Natural killer cell treated with Interleukin-12 subunit alpha and Interleukin-12 subunit beta and Interleukin-15 and Interleukin-18, amount 100 ng/mL, for 72 hours (primary cell): ENCODE measurements around the gene NEDD4L. TPM values are rescaled to one million over a fixed set of nuclear protein-coding genes. Genes with fewer than 3 reads are reported as not detected.
A peak's percentile ranks its signal among the peaks of the same experiment; 100 is the strongest.

Source experiments
- ATAC-seq, 2 donors: fragments of 150-1000 bp; cut with Tn5 transposase in 1 of 2; sonication (Bioruptor Pico), chemical (Tn5 transposase) in 1 of 2; 2 replicates each; pipeline ENCODE4 v1.10.0; 2021
- DNase-seq: peaks from one replicate; pipeline ENCODE4 v3.0.0; 2022; ENCODE audit warnings: low spot score
- H3K27ac Mint-ChIP-seq, 2 donors: 1 replicate in 1 of 2; 2 replicates in 1 of 2; pipeline ENCODE4 v1.8.0; 2022; ENCODE audit warnings: mixed read lengths in 2 of 2, mild to moderate bottlenecking in 1 of 2, moderate library complexity in 1 of 2
- H3K27me3 Mint-ChIP-seq, 2 donors: 1 replicate in 1 of 2; 2 replicates in 1 of 2; pipeline ENCODE4 v1.8.0; 2022; ENCODE audit warnings: mixed read lengths in 2 of 2
- H3K36me3 Mint-ChIP-seq: one replicate; pipeline ENCODE4 v1.8.0; 2022; ENCODE audit warnings: mixed read lengths
- H3K4me1 Mint-ChIP-seq, 2 donors: 1 replicate in 1 of 2; 2 replicates in 1 of 2; pipeline ENCODE4 v1.8.0; 2022; ENCODE audit warnings: low read depth in 2 of 2, mixed read lengths in 2 of 2, mild to moderate bottlenecking in 1 of 2
- H3K4me3 Mint-ChIP-seq: one replicate; pipeline ENCODE4 v1.8.0; 2022; ENCODE audit warnings: mixed read lengths
- H3K9me3 Mint-ChIP-seq: 2 replicates; pipeline ENCODE4 v1.8.0; 2022; ENCODE audit warnings: mixed read lengths
- total RNA-seq, 2 donors: library from RNA; stranded (reverse); gene quantifications; one replicate each; pipeline ENCODE4 v1.2.3, GENCODE V29; 2022

NEDD4L gene
- total RNA-seq, 2 donors from 2014 or later = 8.6 to 16.5 TPM

DNA sequence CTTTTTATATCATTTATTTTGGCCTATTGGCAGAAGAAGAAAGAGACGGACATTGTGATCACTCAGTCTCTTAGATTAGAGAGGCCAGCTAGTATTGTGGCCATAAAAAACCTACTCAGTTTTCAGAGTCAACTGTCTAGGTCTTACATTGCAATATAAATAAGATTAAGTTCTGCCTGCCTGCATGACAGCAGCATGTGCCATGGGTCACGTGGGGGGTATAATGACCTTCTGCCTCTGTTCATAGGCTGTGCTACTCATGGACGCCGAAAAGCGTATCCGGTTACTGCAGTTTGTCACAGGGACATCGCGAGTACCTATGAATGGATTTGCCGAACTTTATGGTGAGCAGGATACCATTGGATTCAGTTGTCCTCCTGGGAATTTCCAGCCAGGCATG, 346.4 kb downstream of the NEDD4L start:
- H3K4me3 Mint-ChIP-seq = no peak overlapping the region
- H3K27me3 Mint-ChIP-seq = no peaks in the 10 kb centered on the region
- H3K27ac Mint-ChIP-seq = no peak overlapping the region
- no peak for ATAC-seq
- DNase-seq = no peak
- H3K9me3 Mint-ChIP-seq = no peaks in the 10 kb centered on the region
- no peaks in the 10 kb centered on the region for H3K36me3 Mint-ChIP-seq
- no peaks in the 10 kb centered on the region for H3K4me1 Mint-ChIP-seq

DNA sequence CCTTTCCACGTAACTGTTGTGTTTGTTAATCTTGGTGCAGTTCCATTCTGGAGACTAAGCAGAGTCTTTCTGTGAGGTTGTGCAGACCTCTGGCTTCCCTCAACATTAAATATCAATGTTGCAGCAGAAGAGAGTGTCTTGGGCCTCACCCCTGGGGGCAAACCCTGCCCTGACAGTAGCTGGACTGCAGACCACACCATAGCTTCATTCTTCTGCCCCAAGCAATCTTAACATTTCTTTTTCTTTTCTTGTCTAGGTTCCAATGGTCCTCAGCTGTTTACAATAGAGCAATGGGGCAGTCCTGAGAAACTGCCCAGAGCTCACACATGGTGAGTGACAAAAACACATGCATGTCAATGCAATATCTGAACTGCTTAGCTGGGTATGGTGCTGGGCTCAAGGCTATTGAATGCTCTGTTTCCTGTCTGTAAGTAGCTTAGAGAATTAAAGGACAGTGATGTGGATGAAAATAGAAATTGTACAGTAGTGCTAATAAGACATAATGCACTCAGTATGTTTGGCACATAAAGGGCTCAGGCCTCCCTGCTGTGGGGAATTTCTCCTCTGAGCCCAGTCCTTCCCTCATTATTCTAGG, 347.3 kb downstream of the NEDD4L start:
- Mint-ChIP-seq H3K27ac (no peak overlapping the region), H3K9me3 (no peaks in the 10 kb centered on the region), H3K36me3 (no peaks in the 10 kb centered on the region), H3K4me3 (no peak overlapping the region), H3K4me1 (no peaks in the 10 kb centered on the region), H3K27me3 (no peaks in the 10 kb centered on the region)
- ATAC-seq = no peak
- no peak for DNase-seq

DNA sequence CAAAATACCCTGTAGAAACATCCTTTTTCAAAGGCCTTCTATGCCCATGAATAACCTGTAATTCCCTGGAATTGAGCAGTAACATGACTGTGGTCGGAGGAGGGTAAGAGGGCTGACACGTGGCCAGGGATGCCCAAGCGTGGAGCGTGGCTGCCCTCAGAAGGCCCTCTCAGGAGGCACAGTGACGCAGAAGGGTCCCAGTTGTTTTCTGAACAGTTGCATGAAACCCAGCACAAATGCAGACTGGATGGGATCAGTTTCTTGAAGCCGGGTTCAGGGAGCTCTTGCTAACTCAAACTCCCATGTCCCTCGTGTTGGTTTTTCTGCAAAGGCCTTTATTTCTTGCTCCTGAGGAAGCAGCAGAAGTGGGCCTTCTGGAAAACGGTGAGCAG, 347.9 kb downstream of the NEDD4L start:
- no peaks in the 10 kb centered on the region for H3K27me3 Mint-ChIP-seq
- DNase-seq (no peak), ATAC-seq (no peak)
- no peak overlapping the region for H3K27ac Mint-ChIP-seq
- no peaks in the 10 kb centered on the region for H3K36me3 Mint-ChIP-seq
- H3K4me3 Mint-ChIP-seq = no peak overlapping the region
- no peaks in the 10 kb centered on the region for H3K9me3 Mint-ChIP-seq
- no peaks in the 10 kb centered on the region for H3K4me1 Mint-ChIP-seq

DNA sequence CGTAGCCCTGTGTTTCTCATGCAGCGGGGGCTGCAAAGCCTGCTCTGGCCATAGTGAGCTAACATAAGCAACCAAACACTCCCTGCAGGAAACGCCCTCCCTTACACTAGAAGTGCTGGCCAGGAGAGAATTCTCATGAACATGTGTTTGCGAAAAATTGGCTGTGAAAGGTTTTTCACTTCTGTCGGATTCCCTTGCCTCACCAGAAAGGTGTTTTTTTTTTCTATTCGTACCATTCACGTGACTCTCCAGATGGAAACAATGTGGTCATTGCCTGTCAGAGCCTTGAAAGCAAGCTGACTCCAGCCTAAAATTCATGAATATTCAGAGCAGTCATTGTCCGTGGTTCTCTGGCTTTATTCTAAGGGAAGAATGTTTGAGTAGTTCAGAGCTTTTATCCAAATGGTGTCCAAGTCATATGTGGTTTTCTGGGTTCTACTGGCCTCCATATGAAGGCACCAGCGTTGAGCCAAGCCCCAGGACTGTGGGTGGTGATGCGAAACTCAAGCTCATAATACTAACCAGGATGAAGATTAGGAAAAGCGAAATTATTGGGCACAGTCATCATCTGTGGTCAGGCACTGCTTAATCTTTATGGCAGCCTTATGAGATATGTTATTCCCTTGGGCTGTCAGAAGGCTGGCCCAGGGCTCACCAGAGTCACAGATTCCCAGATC, 348.4 kb downstream of the NEDD4L start:
- no peak overlapping the region for H3K27ac Mint-ChIP-seq
- no peaks in the 10 kb centered on the region for H3K4me1 Mint-ChIP-seq
- no peaks in the 10 kb centered on the region for H3K27me3 Mint-ChIP-seq
- no peaks in the 10 kb centered on the region for H3K36me3 Mint-ChIP-seq
- H3K4me3 Mint-ChIP-seq = no peak overlapping the region
- ATAC-seq (no peak), DNase-seq (no peak)
- no peaks in the 10 kb centered on the region for H3K9me3 Mint-ChIP-seq

DNA sequence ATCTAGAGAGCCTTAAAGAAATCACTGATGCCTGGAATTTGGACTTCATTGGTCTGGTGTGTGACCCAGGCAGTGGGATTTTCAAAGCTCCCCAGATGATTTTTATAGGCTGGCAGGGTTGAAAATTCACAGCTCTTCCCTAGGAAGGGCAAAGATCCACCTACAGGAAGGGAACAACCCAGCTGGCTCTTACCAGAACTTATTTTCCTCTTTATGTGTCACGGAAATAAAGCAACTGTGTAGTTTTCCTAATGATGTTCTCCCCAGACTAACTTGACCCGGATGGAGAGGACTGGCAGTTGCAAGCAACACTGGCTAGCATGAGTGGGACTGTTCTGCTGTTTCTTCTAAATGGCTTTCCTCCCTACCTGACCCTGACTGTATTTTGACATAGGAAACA, 349.3 kb downstream of the NEDD4L start:
- no peaks in the 10 kb centered on the region for H3K27me3 Mint-ChIP-seq
- H3K4me1 Mint-ChIP-seq = no peaks in the 10 kb centered on the region
- DNase-seq = no peak
- no peak overlapping the region for H3K4me3 Mint-ChIP-seq
- no peak for ATAC-seq
- no peaks in the 10 kb centered on the region for H3K9me3 Mint-ChIP-seq
- H3K36me3 Mint-ChIP-seq = no peaks in the 10 kb centered on the region
- no peak overlapping the region for H3K27ac Mint-ChIP-seq

DNA sequence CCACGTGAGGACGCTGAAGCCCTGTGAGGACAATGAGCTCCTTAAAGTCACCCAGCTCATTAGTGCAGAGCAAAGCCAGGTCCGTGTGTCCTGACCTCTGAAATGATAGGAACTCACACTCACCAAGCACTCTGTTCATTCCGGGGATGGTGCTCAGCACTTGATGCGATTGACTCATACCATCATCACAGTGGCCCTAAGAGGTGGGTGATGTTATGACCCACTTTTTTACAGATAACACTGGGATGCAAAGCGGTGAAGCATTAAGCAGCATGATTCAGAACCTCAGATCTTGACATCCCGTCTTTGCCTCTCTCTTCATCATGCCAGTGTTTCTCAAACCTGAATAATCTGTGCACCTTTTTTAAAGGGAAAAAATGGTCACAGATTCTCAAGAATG, 350.0 kb downstream of the NEDD4L start:
- no peak overlapping the region for H3K27ac Mint-ChIP-seq
- H3K4me1 Mint-ChIP-seq = no peaks in the 10 kb centered on the region
- H3K36me3 Mint-ChIP-seq = no peaks in the 10 kb centered on the region
- no peaks in the 10 kb centered on the region for H3K9me3 Mint-ChIP-seq
- ATAC-seq (no peak), DNase-seq (no peak)
- H3K27me3 Mint-ChIP-seq = no peaks in the 10 kb centered on the region
- no peak overlapping the region for H3K4me3 Mint-ChIP-seq

DNA sequence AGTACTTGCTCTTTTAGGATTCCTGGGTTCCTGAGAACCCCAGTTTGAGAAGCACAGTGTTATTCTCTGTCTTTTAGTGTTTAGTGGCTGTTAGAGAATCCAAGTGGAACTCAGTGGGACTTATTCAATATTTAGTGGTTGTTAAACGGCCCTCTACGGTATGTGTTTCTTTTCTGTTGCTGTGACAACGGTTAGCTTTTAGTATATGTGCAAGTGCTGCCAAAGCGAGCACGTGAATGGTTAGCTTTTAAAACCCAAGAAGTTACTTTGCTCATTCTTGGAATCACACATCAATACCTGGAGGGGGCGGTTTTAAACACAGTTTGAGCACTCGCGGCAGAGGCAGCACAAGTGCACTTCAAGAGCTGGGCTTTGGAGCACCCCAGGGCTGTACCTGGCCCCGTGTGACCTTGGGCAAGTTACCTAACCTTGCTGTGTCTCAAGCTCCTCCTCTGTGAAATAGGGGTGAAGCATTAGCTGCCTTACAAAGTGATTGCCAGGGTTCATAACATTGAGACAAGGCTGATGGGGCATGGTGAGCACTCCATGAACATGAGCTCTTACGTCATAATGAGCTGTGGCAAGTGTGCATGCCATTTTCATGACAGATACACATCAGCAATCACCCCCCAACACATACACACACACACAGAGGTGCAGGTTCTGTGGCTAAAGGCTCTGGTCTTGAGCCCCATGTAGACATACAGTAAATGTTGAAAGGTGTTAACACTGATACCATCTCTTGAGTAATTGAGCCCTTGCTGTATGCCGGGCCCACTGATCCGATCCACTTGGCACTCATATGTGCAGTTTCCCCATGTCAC, 350.8 kb downstream of the NEDD4L start:
- Mint-ChIP-seq H3K4me3 (no peak overlapping the region), H3K4me1 (no peaks in the 10 kb centered on the region), H3K27me3 (no peaks in the 10 kb centered on the region), H3K9me3 (no peaks in the 10 kb centered on the region), H3K27ac (no peak overlapping the region), H3K36me3 (no peaks in the 10 kb centered on the region)
- ATAC-seq (peak in 1 of 2 donors; percentile 25), DNase-seq (no peak)

DNA sequence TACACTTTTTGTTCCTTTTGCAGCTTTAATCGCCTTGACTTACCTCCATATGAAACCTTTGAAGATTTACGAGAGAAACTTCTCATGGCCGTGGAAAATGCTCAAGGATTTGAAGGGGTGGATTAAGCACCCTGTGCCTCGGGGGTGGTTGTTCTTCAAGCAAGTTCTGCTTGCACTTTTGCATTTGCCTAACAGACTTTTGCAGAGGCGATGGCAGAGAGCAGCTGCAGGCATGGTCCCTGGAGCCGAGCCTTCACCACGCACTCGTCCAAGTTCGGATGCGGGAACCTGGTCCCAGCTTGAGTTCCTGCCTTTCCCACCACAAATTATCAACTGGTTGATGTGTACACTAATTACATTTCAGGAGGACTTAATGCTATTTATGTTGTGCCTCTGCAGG, 352.1 kb downstream of the NEDD4L start:
- Mint-ChIP-seq H3K4me1 (no peaks in the 10 kb centered on the region), H3K4me3 (no peak overlapping the region), H3K36me3 (no peaks in the 10 kb centered on the region), H3K27ac (no peak overlapping the region), H3K27me3 (no peaks in the 10 kb centered on the region), H3K9me3 (no peaks in the 10 kb centered on the region)
- no peak for DNase-seq
- ATAC-seq = no peak

DNA sequence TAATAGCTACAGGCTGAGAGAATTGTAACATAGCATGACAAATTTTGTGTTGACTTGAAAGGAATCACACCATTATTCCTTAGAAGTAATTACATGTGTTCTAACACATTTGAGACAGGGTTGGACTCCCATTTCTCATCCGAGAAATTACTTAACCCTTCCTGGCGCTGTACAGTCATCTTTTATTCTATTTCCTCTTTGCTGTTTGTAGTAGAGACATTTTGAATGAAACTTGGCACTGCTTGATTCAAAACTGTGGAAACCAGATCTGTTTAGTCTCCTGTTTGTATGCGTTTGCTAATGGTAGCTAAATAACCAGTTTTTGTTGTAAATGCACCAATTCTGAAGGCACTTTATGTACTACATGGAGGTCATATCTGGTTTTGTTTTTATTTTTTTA, 352.9 kb downstream of the NEDD4L start:
- Mint-ChIP-seq H3K4me1 (no peaks in the 10 kb centered on the region), H3K4me3 (no peak overlapping the region), H3K27ac (no peak overlapping the region), H3K36me3 (no peaks in the 10 kb centered on the region), H3K9me3 (no peaks in the 10 kb centered on the region), H3K27me3 (no peaks in the 10 kb centered on the region)
- no peak for DNase-seq
- ATAC-seq = no peak

DNA sequence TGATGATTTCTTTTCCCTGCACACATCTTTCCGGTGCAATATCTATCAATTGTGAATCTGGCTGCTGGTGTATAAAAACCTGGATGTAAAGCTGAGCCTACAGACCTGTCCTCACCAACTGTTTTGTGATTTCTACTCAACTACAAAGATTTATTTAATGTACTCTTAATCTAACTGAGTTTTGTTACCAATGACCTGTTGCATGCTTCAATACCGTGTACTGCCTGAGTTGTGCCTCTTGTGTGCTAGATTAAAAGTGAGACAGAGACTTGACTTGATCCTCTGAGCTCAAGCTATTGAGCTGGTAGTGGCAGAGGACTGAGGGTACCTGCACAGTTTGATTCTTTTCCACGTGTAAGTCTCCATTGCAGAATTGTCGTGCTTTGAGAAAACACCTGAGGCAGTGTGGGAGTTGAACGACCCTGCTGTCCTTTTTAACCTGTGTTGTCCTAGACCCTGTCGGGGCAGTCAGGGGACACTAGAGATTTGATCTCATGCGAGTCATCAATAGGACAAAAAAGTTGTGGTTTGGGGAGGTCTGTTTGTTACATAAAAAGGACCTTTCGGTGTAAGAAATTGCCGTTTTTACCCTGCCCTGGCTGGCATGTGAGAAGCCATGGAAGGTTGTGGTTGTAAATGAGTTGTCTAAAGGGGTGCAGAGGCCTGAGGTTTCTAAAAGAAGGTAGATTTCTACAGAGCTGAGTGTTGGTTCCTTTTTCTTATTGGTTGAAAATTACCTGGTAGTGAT, 353.5 kb downstream of the NEDD4L start:
- no peaks in the 10 kb centered on the region for H3K4me1 Mint-ChIP-seq
- H3K36me3 Mint-ChIP-seq = no peaks in the 10 kb centered on the region
- DNase-seq (no peak), ATAC-seq (no peak)
- H3K27ac Mint-ChIP-seq = no peak overlapping the region
- no peaks in the 10 kb centered on the region for H3K27me3 Mint-ChIP-seq
- H3K9me3 Mint-ChIP-seq = no peaks in the 10 kb centered on the region
- H3K4me3 Mint-ChIP-seq = no peak overlapping the region

DNA sequence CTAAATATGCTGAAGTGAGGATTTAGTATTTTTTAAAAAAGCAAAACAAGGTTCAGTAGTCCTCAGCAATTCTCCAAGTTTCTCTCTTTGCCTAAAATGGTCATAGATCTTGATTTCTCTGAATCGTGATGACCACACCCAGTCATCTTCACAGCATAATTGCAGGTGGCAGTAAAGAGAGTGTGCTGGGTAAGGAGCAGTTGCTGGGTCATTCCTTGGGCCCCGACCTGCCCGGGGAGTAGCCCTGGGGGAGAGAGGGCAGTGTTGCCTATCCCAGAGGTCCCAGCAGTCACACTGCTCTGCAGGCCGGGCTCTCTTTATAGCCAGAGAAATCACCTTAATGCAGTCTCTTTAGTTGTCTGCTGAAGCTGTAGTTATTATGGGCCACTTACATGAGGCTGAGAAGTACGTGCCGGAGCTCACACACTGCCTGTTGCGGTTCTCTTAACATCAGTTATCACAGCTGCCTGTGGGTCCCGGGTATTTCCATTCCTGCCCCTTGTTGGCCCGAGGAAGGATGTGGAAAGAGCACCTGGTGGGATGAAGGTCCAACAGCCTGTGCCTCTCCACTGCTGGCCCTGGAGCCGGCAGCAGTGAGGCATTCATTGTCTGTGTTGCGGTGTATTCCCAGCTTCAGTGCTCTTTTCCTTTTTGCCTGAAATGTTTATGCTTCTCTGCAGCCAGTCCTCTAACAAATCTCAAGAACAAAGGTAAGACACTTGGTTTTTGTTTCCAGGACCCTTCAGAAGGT, 354.8 kb downstream of the NEDD4L start:
- Mint-ChIP-seq H3K27me3 (no peaks in the 10 kb centered on the region), H3K4me3 (no peak overlapping the region), H3K9me3 (no peaks in the 10 kb centered on the region), H3K36me3 (no peaks in the 10 kb centered on the region), H3K27ac (no peak overlapping the region), H3K4me1 (no peaks in the 10 kb centered on the region)
- ATAC-seq (no peak), DNase-seq (no peak)

DNA sequence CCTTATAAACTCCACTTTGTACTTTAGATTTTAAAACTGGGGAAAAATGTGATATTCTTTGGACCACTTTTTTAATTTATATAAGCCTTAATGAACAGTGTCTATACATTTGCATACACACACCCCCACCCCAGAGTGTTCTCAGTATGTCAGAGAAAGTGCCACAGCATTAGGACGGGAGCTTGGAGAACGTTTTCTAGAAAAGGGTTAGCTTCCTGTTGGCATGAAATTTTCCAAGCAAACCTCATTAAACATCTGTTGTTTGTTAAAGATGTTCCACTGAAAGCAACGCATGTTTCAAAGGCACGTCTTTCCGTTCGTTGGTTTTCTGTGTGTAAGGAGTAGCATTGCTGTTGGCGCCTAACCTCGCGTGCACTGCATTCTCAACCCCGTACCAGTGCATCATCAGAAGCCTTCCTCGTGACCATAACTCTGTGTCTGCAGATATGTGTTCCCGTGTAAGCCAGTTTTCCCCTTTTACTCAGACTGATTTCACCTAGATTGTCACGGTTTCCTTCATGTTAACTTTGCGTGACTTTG, 356.4 kb downstream of the NEDD4L start:
- Mint-ChIP-seq H3K27me3 (no peaks in the 10 kb centered on the region), H3K4me3 (no peak overlapping the region), H3K27ac (no peak overlapping the region), H3K36me3 (no peaks in the 10 kb centered on the region), H3K4me1 (no peaks in the 10 kb centered on the region), H3K9me3 (no peaks in the 10 kb centered on the region)
- no peak for DNase-seq
- ATAC-seq = no peak

DNA sequence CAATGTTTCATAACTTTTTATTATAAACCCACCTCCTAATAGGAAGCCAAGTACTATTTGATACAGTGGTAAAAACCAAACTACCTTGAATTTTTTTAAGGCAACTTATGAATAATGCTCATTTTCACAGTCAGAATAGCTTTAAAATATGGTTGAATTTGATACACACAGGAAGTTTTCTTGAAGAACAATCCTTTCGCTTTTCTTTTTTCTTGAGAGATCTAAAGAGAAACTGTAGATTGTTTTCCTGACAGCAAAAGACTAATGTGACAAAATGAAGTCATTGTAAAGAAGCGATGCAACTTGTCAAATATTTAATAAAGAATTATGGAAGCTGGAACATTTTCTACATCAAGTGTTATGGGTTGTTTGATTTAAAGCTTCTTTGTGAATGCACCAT, 357.2 kb downstream of the NEDD4L start:
- no peaks in the 10 kb centered on the region for H3K27me3 Mint-ChIP-seq
- H3K36me3 Mint-ChIP-seq = no peaks in the 10 kb centered on the region
- H3K9me3 Mint-ChIP-seq = no peaks in the 10 kb centered on the region
- no peak for ATAC-seq
- no peak overlapping the region for H3K4me3 Mint-ChIP-seq
- H3K4me1 Mint-ChIP-seq = no peaks in the 10 kb centered on the region
- DNase-seq = no peak
- H3K27ac Mint-ChIP-seq = no peak overlapping the region
